SK-N-SH (cell line): ENCODE measurements around the gene ETDA.

Experiments used
- CHD2 ChIP-seq: fragments of 150-350 bp; IDR thresholded peaks from 2 replicates; pipeline ENCODE4 v1.6.1; 2018; ENCODE audit warnings: low read length; ENCODE audit not compliant: partially characterized antibody
- EP300 ChIP-seq, 2 experiments: IDR thresholded peaks; 2 replicates each; pipeline versions ENCODE4 v1.4.0 to v1.6.1; 2012; ENCODE audit warnings: borderline replicate concordance in 1 of 2, low read depth in 1 of 2, low read length in 1 of 2
- EZH2phosphoT487 ChIP-seq: fragments of 200-600 bp; sonication (generic); IDR thresholded peaks from 2 replicates; pipeline ENCODE4 v1.6.1; 2017; ENCODE audit warnings: low read depth, mixed run types, mild to moderate bottlenecking, antibody characterized with exemption, moderate library complexity, borderline replicate concordance
- FOXM1 ChIP-seq: IDR thresholded peaks from 2 replicates; pipeline ENCODE4 v1.4.0; 2012; ENCODE audit warnings: low read depth, mild to moderate bottlenecking
- JUND ChIP-seq: IDR thresholded peaks from 2 replicates; pipeline ENCODE4 v1.4.0; 2012
- MAX ChIP-seq: IDR thresholded peaks from 2 replicates; pipeline ENCODE4 v1.4.0; 2012; ENCODE audit warnings: low read depth
- MXI1 ChIP-seq: IDR thresholded peaks from 2 replicates; pipeline ENCODE4 v1.6.1; 2012; ENCODE audit warnings: mild to moderate bottlenecking, low read depth, low read length, improper control_type of control experiment
- NRF1 ChIP-seq: IDR thresholded peaks from 2 replicates; pipeline ENCODE4 v1.6.1; 2012; ENCODE audit warnings: low read depth, mild to moderate bottlenecking, low read length
- POLR2AphosphoS5 ChIP-seq: IDR thresholded peaks from 2 replicates; pipeline ENCODE4 v1.6.1; 2012; ENCODE audit warnings: low read depth, low read length
- RAD21 ChIP-seq: IDR thresholded peaks from 2 replicates; pipeline ENCODE4 v1.6.1; 2012; ENCODE audit warnings: mild to moderate bottlenecking, low read length
- SIN3A ChIP-seq: IDR thresholded peaks from 2 replicates; pipeline ENCODE4 v1.6.1; 2012; ENCODE audit warnings: low read depth, mild to moderate bottlenecking, low read length, moderate library complexity, borderline replicate concordance
- ZBTB33 ChIP-seq: IDR thresholded peaks from 2 replicates; pipeline ENCODE4 v1.4.0; 2012; ENCODE audit warnings: low read depth, borderline replicate concordance
- TF ChIP-seq, protein P1 (sequence below): fragments of 200-600 bp; sonication (generic); IDR thresholded peaks from 2 replicates; pipeline ENCODE4 v1.6.1; 2017; ENCODE audit warnings: antibody characterized with exemption, mild to moderate bottlenecking, moderate library complexity

GRCh38 chrX:135257469-135257868 lies 5.6 kb downstream of the ETDA start:
- TF ChIP-seq CHD2 (no peak), EZH2phosphoT487 (no peak), POLR2AphosphoS5 (no peak), MXI1 (no peak), EP300 (IDR thresholded peaks at IDR 0.05; ENCODE audit: borderline replicate concordance in 1 of 2, low read depth in 1 of 2, low read length in 1 of 2) (no peak), JUND (no peak), MAX (no peak), RAD21 (no peak), NRF1 (no peak), SIN3A (no peak), ZBTB33 (no peak), FOXM1 (no peak)
- TF ChIP-seq, protein P1, sequence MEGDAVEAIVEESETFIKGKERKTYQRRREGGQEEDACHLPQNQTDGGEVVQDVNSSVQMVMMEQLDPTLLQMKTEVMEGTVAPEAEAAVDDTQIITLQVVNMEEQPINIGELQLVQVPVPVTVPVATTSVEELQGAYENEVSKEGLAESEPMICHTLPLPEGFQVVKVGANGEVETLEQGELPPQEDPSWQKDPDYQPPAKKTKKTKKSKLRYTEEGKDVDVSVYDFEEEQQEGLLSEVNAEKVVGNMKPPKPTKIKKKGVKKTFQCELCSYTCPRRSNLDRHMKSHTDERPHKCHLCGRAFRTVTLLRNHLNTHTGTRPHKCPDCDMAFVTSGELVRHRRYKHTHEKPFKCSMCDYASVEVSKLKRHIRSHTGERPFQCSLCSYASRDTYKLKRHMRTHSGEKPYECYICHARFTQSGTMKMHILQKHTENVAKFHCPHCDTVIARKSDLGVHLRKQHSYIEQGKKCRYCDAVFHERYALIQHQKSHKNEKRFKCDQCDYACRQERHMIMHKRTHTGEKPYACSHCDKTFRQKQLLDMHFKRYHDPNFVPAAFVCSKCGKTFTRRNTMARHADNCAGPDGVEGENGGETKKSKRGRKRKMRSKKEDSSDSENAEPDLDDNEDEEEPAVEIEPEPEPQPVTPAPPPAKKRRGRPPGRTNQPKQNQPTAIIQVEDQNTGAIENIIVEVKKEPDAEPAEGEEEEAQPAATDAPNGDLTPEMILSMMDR: no peak
